GM19351 (cell line): ENCODE data around the gene MAN2A1.
"Not testable (repeated sequence)": the region's sequence is repeated elsewhere in the genome, so short reads cannot be mapped to it uniquely, and the experiment has no call there.

Experiments
- ATAC-seq: cut with Tn5 transposase; IDR thresholded peaks from one replicate; pipeline ENCODE4 v1.9.1; 2021; ENCODE audit warnings: mild to moderate bottlenecking, moderate library complexity; ENCODE audit not compliant: unreplicated experiment

MAN2A1 gene

GRCh38 chr5:109857405-109858031, 167.8 kb downstream of the MAN2A1 start:
- ATAC-seq, result no peak

- no peak for ATAC-seq
Measured at GRCh38 chr5:109859537-109859936, 169.8 kb downstream of the MAN2A1 start.

GRCh38 chr5:109862301-109862700, 172.6 kb downstream of the MAN2A1 start:
- no peak for ATAC-seq

GRCh38 chr5:109863752-109864151, 174.0 kb downstream of the MAN2A1 start:
- peak; percentile 74 for ATAC-seq

- no peak for ATAC-seq
Measured at GRCh38 chr5:109865637-109866036, 175.9 kb downstream of the MAN2A1 start.

GRCh38 chr5:109866051-109866450, 176.3 kb downstream of the MAN2A1 start:
- no peak for ATAC-seq

- ATAC-seq, result no peak
Measured at GRCh38 chr5:109868737-109869136, 179.0 kb downstream of the MAN2A1 start.

- no peak for ATAC-seq
Measured at GRCh38 chr5:109873687-109874086, 184.0 kb downstream of the MAN2A1 start.

GRCh38 chr5:109874108-109874507, 184.4 kb downstream of the MAN2A1 start:
- ATAC-seq, result no peak

GRCh38 chr5:109876030-109876725, 186.5 kb downstream of the MAN2A1 start:
- ATAC-seq, result no peak

- ATAC-seq, result no peak
Measured at GRCh38 chr5:109876941-109877669, 187.4 kb downstream of the MAN2A1 start.

- no peak for ATAC-seq
Measured at GRCh38 chr5:109877670-109878045, 187.9 kb downstream of the MAN2A1 start.

GRCh38 chr5:109878887-109879286, 189.2 kb downstream of the MAN2A1 start:
- ATAC-seq, result no peak

- no peak for ATAC-seq
Measured at GRCh38 chr5:109880907-109881685, 191.4 kb downstream of the MAN2A1 start.

- no peak for ATAC-seq
Measured at GRCh38 chr5:109882546-109882945, 192.8 kb downstream of the MAN2A1 start.

GRCh38 chr5:109884676-109885075, 194.9 kb downstream of the MAN2A1 start:
- no peak for ATAC-seq

GRCh38 chr5:109885205-109885604, 195.5 kb downstream of the MAN2A1 start:
- ATAC-seq, result no peak

GRCh38 chr5:109888989-109889388, 199.3 kb downstream of the MAN2A1 start:
- ATAC-seq, result no peak

- ATAC-seq, result not testable (repeated sequence)
Measured at GRCh38 chr5:109893271-109893670, 203.5 kb downstream of the MAN2A1 start.

- no peak for ATAC-seq
Measured at GRCh38 chr5:109898269-109899162, 208.8 kb downstream of the MAN2A1 start.
